Measurements from ENCODE around the gene DNAH11. TPM values are rescaled to one million over a fixed set of nuclear protein-coding genes. Genes with fewer than 3 reads are reported as not detected.
A peak's percentile ranks its signal among the peaks of the same experiment; 100 is the strongest.

Gene DNAH11
- polyA plus RNA-seq, 6 donors from 2014 or later, result 0.40 to 1.1 (median 0.72) TPM; not detected in 1

DNA sequence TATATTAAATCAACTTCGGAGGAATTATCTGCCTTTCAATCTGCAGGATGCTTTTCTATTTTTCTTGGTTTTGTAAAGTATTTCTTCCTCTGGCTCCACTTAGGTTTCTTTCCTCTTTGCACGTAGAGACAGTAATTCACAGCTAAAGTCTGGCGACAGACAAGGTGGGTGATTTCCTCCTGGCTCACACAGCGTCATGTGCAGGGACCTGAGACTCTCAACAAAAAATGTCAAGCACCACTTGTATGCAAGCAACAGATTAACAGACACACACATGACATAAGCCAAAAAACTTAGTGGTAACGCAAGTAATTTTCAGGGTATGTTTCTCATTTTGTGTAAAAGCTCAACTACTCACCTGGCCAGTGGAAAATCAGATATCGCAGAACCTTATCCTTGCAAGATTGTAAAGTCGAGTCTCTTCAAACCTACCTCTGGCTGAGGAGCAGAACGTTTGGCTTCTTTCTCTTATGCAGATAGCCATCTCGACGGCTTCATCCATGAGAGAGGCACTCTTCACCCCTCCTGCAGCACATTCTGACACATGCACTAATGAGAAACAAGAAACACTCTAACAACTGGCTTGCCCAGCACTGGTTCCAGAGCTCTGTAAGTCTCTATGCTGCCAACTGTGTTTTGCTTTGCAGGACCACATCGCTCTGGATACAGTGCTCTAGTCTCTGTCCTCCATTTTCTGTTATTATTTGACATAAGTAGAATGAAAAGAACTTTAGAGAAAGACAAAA is 214.9 kb downstream of the DNAH11 start:
- Mint-ChIP-seq H3K36me3 (no peaks in the 10 kb centered on the region), H3K4me3 (no peak overlapping the region), H3K9me3 (no peaks in the 10 kb centered on the region), H3K27ac (no peak overlapping the region), H3K27me3 (peaks cover 10 to 46% (median 14%) of the 10 kb centered on the region in 3 donors), H3K4me1 (no peaks in the 10 kb centered on the region)
- ATAC-seq (ENCODE audit: low read depth in 2 of 2), result no peak
- DNase-seq, result no peak

DNA sequence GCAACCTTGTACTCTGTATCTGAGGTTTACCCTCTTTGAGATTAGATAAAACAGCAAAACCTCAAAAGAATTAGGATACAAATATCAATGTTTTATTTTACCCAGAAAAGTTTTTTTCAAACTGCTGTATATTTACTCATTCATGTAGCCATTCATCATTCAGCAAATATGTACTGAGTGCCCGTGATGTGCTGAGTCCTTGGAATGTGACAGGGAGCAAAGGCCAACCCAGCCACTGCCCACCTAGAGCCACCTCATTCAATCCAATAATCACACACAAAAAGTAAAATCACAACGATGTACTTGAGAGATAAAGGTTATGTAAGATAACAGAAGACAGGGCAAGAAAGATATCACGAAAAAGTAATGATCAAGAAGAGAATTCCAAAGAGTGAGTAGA is 215.4 kb downstream of the DNAH11 start:
- ATAC-seq (ENCODE audit: low read depth in 2 of 2) (no peak), DNase-seq (no peak)
- Mint-ChIP-seq H3K4me1 (no peaks in the 10 kb centered on the region), H3K9me3 (no peaks in the 10 kb centered on the region), H3K4me3 (no peak overlapping the region), H3K27ac (no peak overlapping the region), H3K27me3 (peaks cover 10 to 46% (median 14%) of the 10 kb centered on the region in 3 donors), H3K36me3 (no peaks in the 10 kb centered on the region)

DNA sequence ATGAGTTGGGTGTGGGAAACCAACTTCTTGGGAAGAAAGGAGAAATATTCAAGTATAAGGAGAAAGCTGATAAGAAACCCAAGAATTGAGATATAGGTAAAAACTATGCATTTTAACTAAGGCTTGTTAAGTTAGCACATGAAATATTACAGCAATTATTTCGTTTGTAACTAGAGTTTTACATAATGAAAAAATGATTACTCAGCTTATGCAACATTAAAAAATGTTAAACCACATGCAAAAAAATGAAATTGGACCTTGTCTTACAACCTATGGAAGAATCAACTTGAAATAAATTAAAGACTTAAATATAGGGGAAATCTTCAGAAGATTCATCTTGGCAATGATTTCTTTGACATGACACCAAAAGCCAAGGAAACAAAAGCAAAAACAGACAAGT is 219.6 kb downstream of the DNAH11 start:
- Mint-ChIP-seq H3K36me3 (no peaks in the 10 kb centered on the region), H3K4me1 (peaks cover 0 to 6% (median 0%) of the 10 kb centered on the region in 3 donors), H3K27me3 (peaks cover 2 to 25% (median 12%) of the 10 kb centered on the region in 3 donors), H3K9me3 (no peaks in the 10 kb centered on the region), H3K4me3 (no peak overlapping the region), H3K27ac (no peak overlapping the region)
- ATAC-seq (ENCODE audit: low read depth in 2 of 2), result no peak
- no peak for DNase-seq

DNA sequence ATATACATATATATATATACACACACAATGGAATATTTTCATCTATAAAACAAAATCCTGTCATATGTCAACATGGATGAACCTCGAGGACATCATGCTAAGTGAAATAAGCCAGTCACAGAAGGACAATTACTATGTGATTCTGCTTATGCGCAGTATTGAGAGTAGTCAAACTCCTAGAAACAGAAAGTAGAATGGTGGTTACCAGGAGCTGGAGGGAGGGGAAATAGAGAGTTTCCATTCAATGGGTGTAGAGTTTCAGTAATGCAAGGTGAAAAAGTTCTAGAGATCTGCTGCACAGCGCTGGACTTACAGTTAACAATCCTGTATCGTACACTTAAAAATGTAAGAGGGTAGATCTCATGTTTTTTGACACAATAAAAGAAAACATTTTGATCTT is 221.0 kb downstream of the DNAH11 start:
- Mint-ChIP-seq H3K36me3 (no peaks in the 10 kb centered on the region), H3K27me3 (peaks cover 7 to 12% (median 11%) of the 10 kb centered on the region in 3 donors), H3K9me3 (no peaks in the 10 kb centered on the region), H3K27ac (no peak overlapping the region), H3K4me1 (peaks cover 0 to 6% (median 0%) of the 10 kb centered on the region in 3 donors), H3K4me3 (no peak overlapping the region)
- DNase-seq (no peak), ATAC-seq (ENCODE audit: low read depth in 2 of 2) (no peak)

DNA sequence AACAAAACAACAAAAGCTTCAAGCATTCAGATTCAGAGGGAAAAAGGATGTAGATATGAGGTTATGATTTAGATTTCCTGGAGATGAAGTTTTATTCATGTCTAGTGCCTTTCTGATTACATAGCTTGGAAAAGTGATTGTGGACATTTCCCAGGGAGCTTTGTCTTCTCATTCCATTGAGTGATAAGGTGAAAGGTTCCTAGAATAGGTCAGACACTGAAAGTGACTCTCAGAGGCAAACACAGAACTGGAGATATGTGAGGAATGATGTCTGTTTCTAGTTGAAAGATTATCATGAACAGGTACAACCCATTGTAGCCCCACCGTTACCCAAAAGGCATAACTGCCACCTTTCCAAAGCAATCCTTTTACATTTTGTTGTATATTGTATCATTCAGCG is 223.4 kb downstream of the DNAH11 start:
- ATAC-seq (ENCODE audit: low read depth in 2 of 2) (no peak), DNase-seq (no peak)
- peak overlapping the region in 1 of 6 donors; percentile 30 for H3K27ac Mint-ChIP-seq
- no peaks in the 10 kb centered on the region for H3K36me3 Mint-ChIP-seq
- no peak overlapping the region for H3K4me3 Mint-ChIP-seq
- H3K9me3 Mint-ChIP-seq, result no peaks in the 10 kb centered on the region
- H3K27me3 Mint-ChIP-seq, result peaks cover 5 to 9% (median 6%) of the 10 kb centered on the region in 3 donors
- H3K4me1 Mint-ChIP-seq, result peaks cover 0 to 6% (median 0%) of the 10 kb centered on the region in 3 donors

DNA sequence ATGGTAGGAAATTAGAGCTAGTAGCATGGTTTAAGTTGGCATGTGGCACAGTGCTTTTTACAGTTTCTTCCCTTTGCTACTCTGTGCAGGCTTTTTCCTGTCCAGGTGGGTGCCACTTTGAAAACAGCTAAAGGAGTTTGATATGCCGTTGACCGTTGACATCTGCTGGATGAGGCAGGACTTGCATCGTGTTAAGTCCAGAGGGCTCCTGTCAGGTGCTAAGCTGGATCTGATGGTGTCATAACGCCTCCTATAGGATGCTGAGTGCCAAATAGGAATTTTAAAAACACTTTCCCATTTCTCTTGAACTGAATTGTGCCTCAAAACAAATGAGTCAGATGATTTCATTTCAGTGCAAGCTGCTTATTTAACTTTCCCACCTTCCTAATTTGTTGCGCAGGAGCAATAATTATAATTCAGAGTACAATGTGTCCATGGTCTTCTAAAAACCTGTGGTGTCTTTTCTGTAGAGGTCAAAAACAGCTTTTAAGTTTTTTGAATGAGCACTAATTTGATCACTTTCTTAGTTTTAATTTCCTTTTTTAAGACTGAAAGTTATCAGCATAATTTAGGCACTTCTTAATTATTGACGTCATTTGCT is 224.6 kb downstream of the DNAH11 start:
- ATAC-seq (ENCODE audit: low read depth in 2 of 2) (peak; percentile 41 to 54), DNase-seq (no peak)
- Mint-ChIP-seq H3K4me3 (no peak overlapping the region), H3K4me1 (peaks cover 0 to 6% (median 0%) of the 10 kb centered on the region in 3 donors), H3K27me3 (peaks cover 5 to 11% (median 6%) of the 10 kb centered on the region in 3 donors), H3K36me3 (no peaks in the 10 kb centered on the region), H3K27ac (no peak overlapping the region), H3K9me3 (no peaks in the 10 kb centered on the region)

DNA sequence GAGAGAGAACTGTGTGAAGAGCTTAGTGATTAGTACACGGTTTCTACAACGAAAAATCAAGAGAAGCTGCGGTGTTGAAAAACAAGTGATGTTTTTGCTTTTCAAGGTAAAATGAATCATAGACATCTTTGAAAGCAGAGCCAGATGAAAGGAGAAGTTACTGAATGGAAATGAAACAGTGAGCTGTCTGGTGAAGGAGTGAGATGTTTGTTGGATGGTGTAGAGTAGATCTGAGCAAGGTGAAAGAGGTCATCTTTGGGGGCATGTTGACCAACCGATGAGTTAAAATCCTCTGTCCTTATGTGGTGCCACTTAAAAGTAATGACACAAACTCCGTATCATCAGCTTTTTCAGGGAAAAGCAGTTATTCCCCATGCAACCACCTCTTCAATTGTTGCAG is 225.4 kb downstream of the DNAH11 start:
- H3K4me1 Mint-ChIP-seq, result peaks cover 0 to 6% (median 0%) of the 10 kb centered on the region in 3 donors
- no peak overlapping the region for H3K4me3 Mint-ChIP-seq
- DNase-seq (no peak), ATAC-seq (ENCODE audit: low read depth in 2 of 2) (no peak)
- no peak overlapping the region for H3K27ac Mint-ChIP-seq
- H3K9me3 Mint-ChIP-seq, result no peaks in the 10 kb centered on the region
- H3K36me3 Mint-ChIP-seq, result no peaks in the 10 kb centered on the region
- H3K27me3 Mint-ChIP-seq, result peaks cover 6 to 11% (median 9%) of the 10 kb centered on the region in 3 donors

DNA sequence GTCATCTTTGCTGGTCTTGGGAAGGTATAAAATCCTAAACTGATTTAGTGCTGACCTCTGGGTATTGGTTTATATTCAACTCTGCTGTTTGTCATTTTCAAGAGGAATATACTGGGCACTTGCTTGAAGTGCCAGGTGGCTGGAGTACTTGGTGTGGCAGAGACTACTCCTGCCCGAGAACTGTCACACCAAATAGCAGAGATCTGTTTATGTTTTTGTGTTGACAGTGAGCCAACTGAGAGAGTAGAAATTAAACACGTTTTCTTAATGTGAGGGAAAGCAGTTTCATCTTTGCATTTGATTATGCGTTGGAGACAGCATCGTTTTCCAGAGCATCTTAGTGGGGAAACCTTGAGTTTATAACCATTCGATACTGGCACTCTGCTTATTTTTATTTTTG is 228.4 kb downstream of the DNAH11 start:
- DNase-seq, result no peak
- H3K4me3 Mint-ChIP-seq, result no peak overlapping the region
- no peaks in the 10 kb centered on the region for H3K36me3 Mint-ChIP-seq
- H3K27ac Mint-ChIP-seq, result no peak overlapping the region
- H3K27me3 Mint-ChIP-seq, result peaks cover 15 to 16% (median 16%) of the 10 kb centered on the region in 3 donors
- ATAC-seq (ENCODE audit: low read depth in 2 of 2), result no peak
- no peaks in the 10 kb centered on the region for H3K4me1 Mint-ChIP-seq
- no peaks in the 10 kb centered on the region for H3K9me3 Mint-ChIP-seq

DNA sequence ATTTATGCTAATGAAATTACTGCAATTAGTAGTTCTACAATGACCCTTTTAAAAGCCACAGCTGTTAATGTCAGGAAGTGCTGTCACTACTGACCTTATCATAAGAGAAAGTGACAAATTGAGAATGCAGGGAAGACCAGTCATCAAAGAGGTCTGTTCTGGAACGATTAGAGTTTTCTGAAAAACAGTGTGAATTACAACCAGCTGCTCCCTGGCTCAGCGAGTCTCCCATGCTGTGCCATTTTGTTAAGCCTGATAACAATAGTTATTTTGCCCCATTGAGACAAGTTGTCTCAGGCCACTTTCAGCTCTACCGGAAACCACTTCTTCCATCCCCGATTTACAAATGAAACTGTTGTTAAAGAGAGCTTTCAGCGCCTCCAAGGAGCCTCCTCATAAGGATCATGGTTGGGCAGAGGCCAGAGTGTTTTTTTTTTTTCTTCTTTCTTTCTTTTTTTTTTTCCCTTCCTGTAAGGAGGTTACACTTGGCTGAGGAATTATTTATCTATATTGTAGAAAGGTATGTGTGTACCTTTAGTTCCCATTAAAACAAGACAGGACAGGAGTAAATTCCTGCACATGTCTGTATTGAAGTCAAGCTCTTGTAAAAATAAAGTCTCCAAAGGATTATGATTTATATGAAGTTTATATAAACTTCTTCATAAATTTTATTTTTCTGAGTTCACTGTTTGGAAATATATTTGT is 229.2 kb downstream of the DNAH11 start:
- no peak for DNase-seq
- Mint-ChIP-seq H3K4me3 (no peak overlapping the region), H3K27ac (peak overlapping the region in 1 of 6 donors; percentile 40), H3K4me1 (no peaks in the 10 kb centered on the region), H3K9me3 (no peaks in the 10 kb centered on the region), H3K36me3 (no peaks in the 10 kb centered on the region), H3K27me3 (peaks cover 15 to 16% (median 16%) of the 10 kb centered on the region in 3 donors)
- ATAC-seq (ENCODE audit: low read depth in 2 of 2), result no peak

DNA sequence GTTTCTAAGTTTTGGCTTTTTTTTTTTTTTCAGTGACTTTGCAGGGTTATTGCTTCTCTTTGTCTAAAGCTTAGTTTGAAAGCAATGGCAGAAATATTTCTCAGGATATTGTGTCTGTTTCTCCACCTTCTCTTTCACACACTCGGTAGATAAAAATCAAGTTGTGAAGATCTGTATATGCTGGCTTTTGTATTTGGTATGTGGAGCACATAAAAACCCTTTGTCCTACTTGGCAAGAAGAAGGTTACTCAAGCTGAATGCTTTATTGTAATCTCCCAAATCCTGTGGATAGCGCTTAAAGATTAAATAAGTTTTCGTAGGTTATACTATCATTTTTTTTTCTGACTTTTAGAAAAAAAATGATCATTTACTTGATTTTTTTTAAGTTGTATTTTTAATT is 230.5 kb downstream of the DNAH11 start:
- ATAC-seq (ENCODE audit: low read depth in 2 of 2) (no peak), DNase-seq (no peak)
- Mint-ChIP-seq H3K4me1 (peaks cover 0 to 2% (median 0%) of the 10 kb centered on the region in 3 donors), H3K27ac (no peak overlapping the region), H3K4me3 (no peak overlapping the region), H3K9me3 (no peaks in the 10 kb centered on the region), H3K27me3 (peaks cover 9 to 16% (median 10%) of the 10 kb centered on the region in 3 donors), H3K36me3 (no peaks in the 10 kb centered on the region)

DNA sequence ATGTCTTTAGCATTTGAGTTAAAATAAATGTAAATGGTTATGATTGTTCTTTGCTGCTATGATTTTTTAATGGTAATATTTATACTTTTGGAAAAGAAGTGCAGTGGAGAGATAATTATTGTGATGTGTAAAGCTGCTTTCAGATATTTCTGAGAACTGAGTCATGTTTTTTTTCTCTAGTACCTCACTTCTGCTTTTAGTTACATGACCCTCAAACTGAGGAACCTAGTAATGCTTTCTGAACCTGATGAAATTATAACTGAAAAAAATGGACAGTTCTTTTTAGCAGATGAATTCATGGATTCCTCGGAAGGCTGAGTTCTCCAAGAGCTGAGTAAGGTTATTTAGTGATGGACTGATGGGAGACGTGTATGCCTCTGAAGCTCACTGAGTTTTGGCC is 235.1 kb downstream of the DNAH11 start:
- ATAC-seq (ENCODE audit: low read depth in 2 of 2), result no peak
- peaks cover 0 to 2% (median 0%) of the 10 kb centered on the region in 3 donors for H3K4me1 Mint-ChIP-seq
- H3K4me3 Mint-ChIP-seq, result no peak overlapping the region
- peaks cover 5 to 15% (median 9%) of the 10 kb centered on the region in 3 donors for H3K27me3 Mint-ChIP-seq
- H3K9me3 Mint-ChIP-seq, result no peaks in the 10 kb centered on the region
- DNase-seq, result no peak
- H3K27ac Mint-ChIP-seq, result no peak overlapping the region
- H3K36me3 Mint-ChIP-seq, result no peaks in the 10 kb centered on the region

DNA sequence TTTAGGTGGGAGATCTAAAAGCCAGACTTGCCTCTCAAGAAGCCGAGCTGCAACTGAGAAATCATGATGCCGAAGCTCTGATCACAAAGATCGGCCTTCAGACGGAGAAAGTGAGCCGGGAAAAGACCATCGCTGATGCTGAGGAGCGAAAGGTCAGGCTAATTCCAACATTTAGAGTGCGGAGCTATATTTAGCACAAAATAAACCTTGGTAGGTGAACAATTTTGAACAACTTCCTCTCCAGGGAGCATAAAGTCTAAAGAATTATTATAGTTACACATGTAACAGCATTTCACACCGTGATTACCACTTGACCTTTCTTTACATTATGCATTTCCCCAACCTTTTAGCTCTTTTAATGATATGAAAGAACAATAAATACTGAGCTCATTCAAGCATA is 236.1 kb downstream of the DNAH11 start:
- Mint-ChIP-seq H3K36me3 (no peaks in the 10 kb centered on the region), H3K4me1 (peaks cover 0 to 2% (median 0%) of the 10 kb centered on the region in 3 donors), H3K9me3 (no peaks in the 10 kb centered on the region), H3K4me3 (no peak overlapping the region), H3K27ac (no peak overlapping the region), H3K27me3 (peaks cover 5 to 8% (median 5%) of the 10 kb centered on the region in 3 donors)
- DNase-seq (no peak), ATAC-seq (ENCODE audit: low read depth in 2 of 2) (no peak)

DNA sequence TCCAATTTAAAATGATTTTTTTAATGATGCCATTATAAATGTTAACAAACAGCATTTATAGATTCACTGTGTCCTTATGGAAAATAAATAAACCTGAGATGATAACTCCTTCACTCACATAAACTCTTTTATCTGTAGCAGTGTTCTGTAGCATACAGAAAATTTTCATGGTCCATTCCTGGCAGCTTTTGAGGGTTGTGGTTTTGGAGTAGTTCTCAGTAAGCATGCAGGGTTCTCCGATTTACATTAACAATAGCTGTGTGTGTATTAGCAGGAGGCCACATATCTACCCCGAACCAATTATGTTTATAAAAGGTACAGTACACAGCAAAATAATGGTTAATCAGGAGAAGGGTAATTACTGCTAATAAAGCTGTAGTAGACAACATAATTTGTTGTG is 240.2 kb downstream of the DNAH11 start:
- H3K4me1 Mint-ChIP-seq, result peaks cover 0 to 2% (median 0%) of the 10 kb centered on the region in 3 donors
- no peaks in the 10 kb centered on the region for H3K9me3 Mint-ChIP-seq
- ATAC-seq (ENCODE audit: low read depth in 2 of 2), result no peak
- H3K27ac Mint-ChIP-seq, result no peak overlapping the region
- H3K27me3 Mint-ChIP-seq, result no peaks in the 10 kb centered on the region
- no peaks in the 10 kb centered on the region for H3K36me3 Mint-ChIP-seq
- DNase-seq, result no peak
- no peak overlapping the region for H3K4me3 Mint-ChIP-seq

DNA sequence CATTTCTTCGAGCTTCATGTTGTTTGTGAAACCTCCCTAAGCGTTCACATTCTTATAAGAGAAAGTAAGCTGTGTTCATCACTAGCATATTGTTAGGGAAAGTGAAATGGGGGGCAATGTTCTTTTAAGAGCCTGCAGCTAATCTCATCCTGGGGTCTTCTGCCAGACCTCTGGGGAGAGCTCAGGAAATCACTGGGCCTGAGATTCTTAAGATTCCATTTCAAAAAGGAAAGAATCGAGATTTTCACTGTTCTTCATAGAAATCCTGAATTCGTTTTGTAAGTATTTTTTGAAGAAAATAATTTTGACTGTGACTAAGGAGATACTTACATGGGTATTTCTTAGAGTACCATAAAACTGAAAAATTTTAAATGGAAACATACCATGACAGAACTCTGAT is 242.2 kb downstream of the DNAH11 start:
- ATAC-seq (ENCODE audit: low read depth in 2 of 2) (no peak), DNase-seq (no peak)
- Mint-ChIP-seq H3K4me1 (no peaks in the 10 kb centered on the region), H3K4me3 (no peak overlapping the region), H3K9me3 (no peaks in the 10 kb centered on the region), H3K36me3 (no peaks in the 10 kb centered on the region), H3K27ac (peak overlapping the region in 1 of 6 donors; percentile 42), H3K27me3 (no peaks in the 10 kb centered on the region)
